Thyroid gland (tissue), 4 donors: ENCODE data around the gene ATP1A4. TPM values are rescaled to one million over a fixed set of nuclear protein-coding genes. Genes with fewer than 3 reads are reported as not detected.

Experiments
- DNase-seq, 2 donors: peaks; one replicate each; pipeline ENCODE4 v3.0.0-alpha.2; 2019
- H3K27ac ChIP-seq, 3 donors: fragments of 200-600 bp; sonication (generic); 1 replicate in 2 of 3; 2 replicates in 1 of 3; pipeline ENCODE4 v1.5.1; 2016 to 2019; ENCODE audit warnings: mild to moderate bottlenecking in 1 of 3, moderate library complexity in 1 of 3
- H3K27me3 ChIP-seq: fragments of 200-600 bp; sonication (generic); one replicate; pipeline ENCODE4 v1.5.1; 2019
- H3K36me3 ChIP-seq, 2 donors: fragments of 200-600 bp; sonication (generic); one replicate each; pipeline ENCODE4 v1.5.1; 2016 to 2019
- H3K4me1 ChIP-seq, 2 donors: fragments of 200-600 bp; sonication (generic); one replicate each; pipeline ENCODE4 v1.5.1; 2017 to 2019
- H3K4me3 ChIP-seq, 3 donors: fragments of 200-600 bp; sonication (generic); replicated peaks in 1 of 3; 1 replicate in 2 of 3; 2 replicates in 1 of 3; pipeline ENCODE4 v1.5.1; 2016; ENCODE audit warnings: mild to moderate bottlenecking in 1 of 3
- H3K9me3 ChIP-seq: fragments of 200-600 bp; sonication (generic); one replicate; pipeline ENCODE4 v1.5.1; 2017
- POLR2A ChIP-seq, 2 donors: fragments of 450-650 bp; IDR thresholded peaks; one replicate each; pipeline ENCODE4 v1.6.1; 2017; ENCODE audit warnings: antibody characterized with exemption in 2 of 2, mild to moderate bottlenecking in 2 of 2, moderate library complexity in 1 of 2
- WGBS, 2 donors: methylation state at CpG; one replicate each; pipeline ENCODE4 v1.1.5; 2017; 5-methylcytosine and 5-hydroxymethylcytosine counted together
- intact Hi-C: fragments of 100-400 bp; cut with DNase I; formaldehyde crosslinking; loops from one replicate; pipeline ENCODE4 v1.15.1; 2023
- total RNA-seq, 4 donors: library from RNA; depleted of rRNA; stranded (reverse); fragments of >200 nt; gene quantifications; one replicate each; pipeline ENCODE4 v1.2.3, GENCODE V29; 2016
- TF ChIP-seq, protein P1 (sequence below), 6 experiments: fragments of 200-600 bp in 3 of 6; fragments of 450-650 bp in 3 of 6; sonication (generic) in 3 of 6; IDR thresholded peaks; one replicate each; pipeline ENCODE4 v1.5.1; 2016 to 2019; ENCODE audit warnings: antibody characterized with exemption in 6 of 6, mild to moderate bottlenecking in 2 of 6, inconsistent platforms in 1 of 6, moderate library complexity in 1 of 6

ATP1A4 gene
- total RNA-seq, 4 donors from 2014 or later = not detected

DNA sequence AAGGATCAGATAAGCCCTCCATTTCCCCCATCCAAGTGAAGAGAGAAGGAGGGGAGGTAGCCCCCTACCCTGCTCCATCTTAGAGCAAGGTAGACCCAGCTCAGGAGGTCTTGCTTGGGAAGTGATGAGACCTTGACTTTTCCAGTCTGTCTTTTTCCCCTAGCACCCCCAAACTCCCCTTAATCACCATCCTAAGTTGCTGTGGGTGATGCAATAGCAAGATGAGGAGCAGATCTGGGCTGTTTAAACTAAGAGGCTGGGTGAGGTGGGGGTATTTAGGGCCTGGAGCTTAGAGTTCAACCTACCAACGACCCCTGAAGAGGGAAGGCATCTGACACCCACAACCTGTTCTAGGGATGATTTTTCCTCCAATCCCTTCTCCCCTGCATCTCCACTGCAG, 34.1 kb upstream of the ATP1A4 start:
- no peak overlapping the region for H3K27ac ChIP-seq
- intact Hi-C loops = no loop called here
- 0 to 18% methylated on average over 1 of the region's 1 CpG for WGBS, 2 donors

DNA sequence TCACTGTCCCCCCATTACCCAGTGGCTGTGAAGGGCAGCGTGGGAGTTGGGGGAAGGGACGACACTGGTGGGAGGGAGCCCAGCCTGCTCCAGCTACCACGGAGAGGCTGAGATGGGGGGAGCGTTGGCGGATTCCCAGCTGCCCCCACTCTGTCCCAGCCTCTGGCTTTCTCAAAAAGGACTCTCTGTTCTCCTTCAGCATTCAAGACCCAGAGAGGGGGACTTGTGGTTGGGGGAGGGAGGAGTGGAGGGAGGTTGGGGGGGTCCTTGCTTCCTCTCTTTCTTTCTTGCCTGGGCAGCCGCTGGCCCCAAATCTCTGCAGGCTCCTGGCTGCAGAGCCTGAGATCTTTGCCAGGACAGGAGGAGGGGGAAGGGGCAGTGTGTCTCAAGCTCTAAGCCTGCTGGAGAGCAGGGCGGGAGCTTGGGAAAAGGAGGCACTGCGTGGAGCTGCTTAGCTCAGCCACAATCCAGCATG, 33.7 kb upstream of the ATP1A4 start:
- intact Hi-C loops = no loop called here
- no peaks in the 10 kb centered on the region for H3K27me3 ChIP-seq
- H3K27ac ChIP-seq = no peak overlapping the region
- no peaks in the 10 kb centered on the region for H3K9me3 ChIP-seq
- DNase-seq = peak; percentile 82 to 88
- TF ChIP-seq, protein P1, sequence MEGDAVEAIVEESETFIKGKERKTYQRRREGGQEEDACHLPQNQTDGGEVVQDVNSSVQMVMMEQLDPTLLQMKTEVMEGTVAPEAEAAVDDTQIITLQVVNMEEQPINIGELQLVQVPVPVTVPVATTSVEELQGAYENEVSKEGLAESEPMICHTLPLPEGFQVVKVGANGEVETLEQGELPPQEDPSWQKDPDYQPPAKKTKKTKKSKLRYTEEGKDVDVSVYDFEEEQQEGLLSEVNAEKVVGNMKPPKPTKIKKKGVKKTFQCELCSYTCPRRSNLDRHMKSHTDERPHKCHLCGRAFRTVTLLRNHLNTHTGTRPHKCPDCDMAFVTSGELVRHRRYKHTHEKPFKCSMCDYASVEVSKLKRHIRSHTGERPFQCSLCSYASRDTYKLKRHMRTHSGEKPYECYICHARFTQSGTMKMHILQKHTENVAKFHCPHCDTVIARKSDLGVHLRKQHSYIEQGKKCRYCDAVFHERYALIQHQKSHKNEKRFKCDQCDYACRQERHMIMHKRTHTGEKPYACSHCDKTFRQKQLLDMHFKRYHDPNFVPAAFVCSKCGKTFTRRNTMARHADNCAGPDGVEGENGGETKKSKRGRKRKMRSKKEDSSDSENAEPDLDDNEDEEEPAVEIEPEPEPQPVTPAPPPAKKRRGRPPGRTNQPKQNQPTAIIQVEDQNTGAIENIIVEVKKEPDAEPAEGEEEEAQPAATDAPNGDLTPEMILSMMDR (IDR thresholded peaks at IDR 0.05) = no peak
- TF ChIP-seq POLR2A (IDR thresholded peaks at IDR 0.05) = no peak
- 7 to 28% methylated on average over 8 of the region's 8 CpGs for whole genome bisulfite sequencing, 2 donors
- no peaks in the 10 kb centered on the region for H3K36me3 ChIP-seq
- peaks cover 12% of the 10 kb centered on the region in 2 donors for H3K4me1 ChIP-seq
- H3K4me3 ChIP-seq = no peak overlapping the region

More for the DNA sequence above, 34.1 kb upstream of the ATP1A4 start:
- H3K36me3 ChIP-seq = no peaks in the 10 kb centered on the region
- DNase-seq = no peak
- H3K4me1 ChIP-seq = peaks cover 12% of the 10 kb centered on the region in 2 donors
- H3K9me3 ChIP-seq = no peaks in the 10 kb centered on the region
- no peaks in the 10 kb centered on the region for H3K27me3 ChIP-seq
- TF ChIP-seq POLR2A (IDR thresholded peaks at IDR 0.05) = no peak
- TF ChIP-seq, protein P1 (IDR thresholded peaks at IDR 0.05) = no peak
- H3K4me3 ChIP-seq = no peak overlapping the region

DNA sequence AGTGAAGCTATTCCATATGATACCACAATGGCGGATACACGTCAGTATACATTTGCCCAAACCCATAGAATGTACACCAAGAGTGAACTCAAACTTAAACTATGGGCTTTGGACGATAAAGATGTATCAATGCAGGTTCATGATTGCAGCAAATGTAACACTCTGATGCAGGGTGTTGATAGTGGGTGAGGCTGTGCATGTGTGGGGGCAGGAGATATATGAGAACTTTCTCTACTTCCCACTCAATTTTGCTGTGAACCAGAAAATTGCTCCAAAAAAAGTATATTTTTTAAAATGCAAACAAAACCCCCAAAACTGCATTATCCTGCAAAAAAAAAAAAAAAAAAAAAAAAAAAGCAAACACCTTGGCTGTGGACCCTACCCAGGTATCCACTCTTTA, 32.5 kb upstream of the ATP1A4 start:
- no peak for DNase-seq
- Histone ChIP-seq H3K9me3 (no peaks in the 10 kb centered on the region), H3K4me1 (peaks cover 12% of the 10 kb centered on the region in 2 donors), H3K27me3 (no peaks in the 10 kb centered on the region), H3K27ac (no peak overlapping the region), H3K4me3 (no peak overlapping the region), H3K36me3 (no peaks in the 10 kb centered on the region)
- WGBS, 2 donors = 77 to 89% methylated on average over 3 of the region's 3 CpGs
- TF ChIP-seq POLR2A (IDR thresholded peaks at IDR 0.05) = no peak
- TF ChIP-seq, protein P1 (IDR thresholded peaks at IDR 0.05) = no peak
- intact Hi-C loops = no loop called here

DNA sequence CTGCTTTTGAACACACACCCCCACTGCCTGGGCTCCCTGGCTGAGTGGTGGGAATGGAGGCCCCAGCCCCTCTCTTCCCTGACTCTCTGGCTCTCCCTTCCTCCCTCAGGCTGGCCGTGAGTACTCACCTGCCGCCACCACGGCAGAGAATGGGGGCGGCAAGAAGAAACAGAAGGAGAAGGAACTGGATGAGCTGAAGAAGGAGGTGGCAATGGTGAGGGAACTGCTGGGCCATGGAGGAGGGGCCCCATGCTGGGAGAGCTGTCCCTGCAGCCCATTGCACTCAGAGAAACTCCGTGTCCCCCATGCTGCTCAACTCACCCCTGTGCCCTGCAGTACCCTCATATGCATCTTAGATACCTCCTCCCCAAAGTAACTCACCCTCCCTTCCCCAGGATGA, 30.6 kb upstream of the ATP1A4 start:
- Histone ChIP-seq H3K4me3 (no peak overlapping the region), H3K36me3 (no peaks in the 10 kb centered on the region), H3K4me1 (peaks cover 12 to 25% of the 10 kb centered on the region in 2 donors), H3K27ac (no peak overlapping the region), H3K9me3 (no peaks in the 10 kb centered on the region), H3K27me3 (no peaks in the 10 kb centered on the region)
- intact Hi-C loops = no loop called here
- DNase-seq = no peak
- TF ChIP-seq, protein P1 (IDR thresholded peaks at IDR 0.05) = no peak
- TF ChIP-seq POLR2A (IDR thresholded peaks at IDR 0.05) = no peak
- WGBS, 2 donors = 83 to 86% methylated on average over 5 of the region's 5 CpGs

DNA sequence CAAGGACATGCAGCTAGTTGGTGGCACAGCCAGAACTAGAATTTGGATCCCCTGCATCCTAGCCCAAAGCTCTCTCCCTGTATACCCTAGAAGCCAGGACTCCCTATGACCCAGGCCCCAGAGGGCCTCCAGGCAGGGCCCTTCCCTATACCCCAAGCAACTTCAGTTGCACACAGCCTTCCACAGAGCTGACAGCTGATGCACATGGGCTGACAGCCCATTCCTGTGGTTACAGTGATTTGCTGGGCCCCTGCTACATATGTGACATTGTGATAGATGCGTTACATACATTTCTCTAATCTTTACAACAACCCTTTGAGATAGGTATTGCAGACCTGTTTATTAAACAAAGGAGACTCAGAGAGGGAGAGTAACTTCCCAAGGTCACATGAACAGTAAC, 30.0 kb upstream of the ATP1A4 start:
- Histone ChIP-seq H3K27me3 (no peaks in the 10 kb centered on the region), H3K9me3 (no peaks in the 10 kb centered on the region), H3K36me3 (no peaks in the 10 kb centered on the region), H3K27ac (no peak overlapping the region), H3K4me1 (peaks cover 12 to 25% of the 10 kb centered on the region in 2 donors), H3K4me3 (no peak overlapping the region)
- no peak for DNase-seq
- TF ChIP-seq, protein P1 (IDR thresholded peaks at IDR 0.05) = no peak
- no peak for TF ChIP-seq POLR2A (IDR thresholded peaks at IDR 0.05)
- intact Hi-C loops = no loop called here
- WGBS, 2 donors = 100% methylated on average over 1 of the region's 1 CpG
